Hepatocyte (in vitro differentiated cells): Measurements from ENCODE around the gene ZCCHC24. TPM values are rescaled to one million over a fixed set of nuclear protein-coding genes. Genes with fewer than 3 reads are reported as not detected.

ENCODE experiments used
- DNase-seq: peaks from one replicate; pipeline ENCODE4 v3.0.0-alpha.2; 2016; ENCODE audit warnings: low spot score
- H2AFZ ChIP-seq: fragments of 200-600 bp; sonication (generic); 2 replicates; pipeline ENCODE4 v1.6.0; 2016; ENCODE audit warnings: antibody characterized with exemption, mild to moderate bottlenecking
- H3K27ac ChIP-seq: fragments of 200-600 bp; sonication (generic); 2 replicates; pipeline ENCODE4 v1.5.1; 2016; ENCODE audit warnings: mild to moderate bottlenecking
- H3K27me3 ChIP-seq: fragments of 200-600 bp; sonication (generic); 2 replicates; pipeline ENCODE4 v1.6.1; 2016
- H3K36me3 ChIP-seq: fragments of 200-600 bp; sonication (generic); replicated peaks from 2 replicates; pipeline ENCODE4 v1.5.1; 2016; ENCODE audit warnings: low read depth; ENCODE audit not compliant: insufficient read depth
- H3K4me1 ChIP-seq: fragments of 200-600 bp; sonication (generic); 2 replicates; pipeline ENCODE4 v1.5.1; 2016; ENCODE audit warnings: mild to moderate bottlenecking, moderate library complexity; ENCODE audit not compliant: insufficient read depth
- H3K4me2 ChIP-seq: fragments of 200-600 bp; sonication (generic); 2 replicates; pipeline ENCODE4 v1.6.0; 2016
- H3K4me3 ChIP-seq: fragments of 200-600 bp; sonication (generic); 2 replicates; pipeline ENCODE4 v1.5.1; 2016; ENCODE audit warnings: mild to moderate bottlenecking
- H3K79me2 ChIP-seq: fragments of 200-600 bp; sonication (generic); 2 replicates; pipeline ENCODE4 v1.6.0; 2017; ENCODE audit warnings: mild to moderate bottlenecking
- H3K9me2 ChIP-seq: fragments of 200-600 bp; sonication (generic); replicated peaks from 2 replicates; pipeline ENCODE4 v1.6.0; 2017; ENCODE audit warnings: mild to moderate bottlenecking; ENCODE audit not compliant: insufficient read depth
- H3K9me3 ChIP-seq: fragments of 200-600 bp; sonication (generic); 2 replicates; pipeline ENCODE4 v1.5.1; 2016; ENCODE audit warnings: low read depth, mild to moderate bottlenecking
- H4K20me1 ChIP-seq: fragments of 200-600 bp; sonication (generic); 2 replicates; pipeline ENCODE4 v1.6.0; 2016; ENCODE audit warnings: mild to moderate bottlenecking; ENCODE audit not compliant: insufficient read depth, poor library complexity, severe bottlenecking
- EZH2 ChIP-seq: fragments of 200-600 bp; sonication (generic); IDR thresholded peaks from 2 replicates; pipeline ENCODE4 v1.6.1; 2016; ENCODE audit warnings: antibody characterized with exemption, mild to moderate bottlenecking, borderline replicate concordance
- EZH2phosphoT487 ChIP-seq: fragments of 200-600 bp; sonication (generic); IDR thresholded peaks from one replicate; pipeline ENCODE4 v1.6.1; 2018; ENCODE audit warnings: antibody characterized with exemption, mild to moderate bottlenecking, low read depth, moderate library complexity; ENCODE audit not compliant: unreplicated experiment, severe bottlenecking
- WGBS: methylation state at CpG from one replicate; pipeline ENCODE4 v1.1.6; 2016; ENCODE audit warnings: low lambda C conversion rate; ENCODE audit errors: missing lambda C conversion rate; 5-methylcytosine and 5-hydroxymethylcytosine counted together
- polyA plus RNA-seq: library from polyadenylated mRNA; unstranded; fragments of >200 nt; fragmentation: Nextera tagmentation; extraction: Ambion mirVana; gene quantifications from 2 replicates; pipeline ENCODE4 v1.2.1, GENCODE V29; 2016
- total RNA-seq: library from RNA; depleted of rRNA; stranded (reverse); fragments of >200 nt; gene quantifications from 2 replicates; pipeline ENCODE4 v1.2.3, GENCODE V29; 2014
- TF ChIP-seq, protein P1 (sequence below): fragments of 200-600 bp; sonication (generic); IDR thresholded peaks from 2 replicates; pipeline ENCODE4 v1.5.1; 2016; ENCODE audit warnings: antibody characterized with exemption, mild to moderate bottlenecking; ENCODE audit not compliant: poor library complexity

ZCCHC24 gene
- total and polyA plus RNA-seq, 2 experiments from 2014 or later = 20.1 to 20.6 TPM

DNA sequence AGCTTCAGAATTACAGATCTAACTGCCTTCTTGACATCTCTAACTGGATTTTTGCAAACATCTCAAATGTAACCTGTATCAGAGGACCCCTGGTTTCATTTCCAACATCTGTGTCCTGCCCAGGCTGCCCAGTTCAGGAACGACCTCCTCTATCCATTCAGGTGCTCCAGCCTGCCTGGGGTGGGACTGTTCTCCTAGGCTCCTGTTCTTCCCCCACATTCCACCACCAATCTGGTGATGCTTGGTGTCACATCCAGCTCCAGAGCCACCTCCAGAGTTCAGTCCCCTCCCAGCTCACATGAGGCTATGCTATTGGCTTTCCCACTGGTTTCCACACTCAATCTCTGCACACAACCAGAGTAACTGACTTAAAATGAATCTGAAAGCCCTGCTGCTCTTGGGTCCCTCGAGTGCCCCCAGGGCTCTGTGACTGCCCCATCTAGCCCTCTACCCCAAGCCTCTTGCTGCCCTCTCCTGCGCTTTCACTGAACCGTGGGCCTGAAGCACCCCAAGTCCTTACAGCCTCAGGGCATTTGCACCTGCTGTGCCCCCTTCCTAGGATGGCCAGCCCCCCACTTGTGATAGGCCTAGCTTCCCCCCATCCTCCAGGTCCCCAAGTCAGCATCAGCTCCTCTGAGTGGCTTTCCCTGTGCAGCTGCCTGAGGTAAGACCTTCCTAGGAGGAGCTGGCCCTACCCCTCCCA is 52.1 kb downstream of the ZCCHC24 start:
- TF ChIP-seq EZH2phosphoT487 (no peak), EZH2 (no peak)
- TF ChIP-seq, protein P1, sequence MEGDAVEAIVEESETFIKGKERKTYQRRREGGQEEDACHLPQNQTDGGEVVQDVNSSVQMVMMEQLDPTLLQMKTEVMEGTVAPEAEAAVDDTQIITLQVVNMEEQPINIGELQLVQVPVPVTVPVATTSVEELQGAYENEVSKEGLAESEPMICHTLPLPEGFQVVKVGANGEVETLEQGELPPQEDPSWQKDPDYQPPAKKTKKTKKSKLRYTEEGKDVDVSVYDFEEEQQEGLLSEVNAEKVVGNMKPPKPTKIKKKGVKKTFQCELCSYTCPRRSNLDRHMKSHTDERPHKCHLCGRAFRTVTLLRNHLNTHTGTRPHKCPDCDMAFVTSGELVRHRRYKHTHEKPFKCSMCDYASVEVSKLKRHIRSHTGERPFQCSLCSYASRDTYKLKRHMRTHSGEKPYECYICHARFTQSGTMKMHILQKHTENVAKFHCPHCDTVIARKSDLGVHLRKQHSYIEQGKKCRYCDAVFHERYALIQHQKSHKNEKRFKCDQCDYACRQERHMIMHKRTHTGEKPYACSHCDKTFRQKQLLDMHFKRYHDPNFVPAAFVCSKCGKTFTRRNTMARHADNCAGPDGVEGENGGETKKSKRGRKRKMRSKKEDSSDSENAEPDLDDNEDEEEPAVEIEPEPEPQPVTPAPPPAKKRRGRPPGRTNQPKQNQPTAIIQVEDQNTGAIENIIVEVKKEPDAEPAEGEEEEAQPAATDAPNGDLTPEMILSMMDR = no peak
- WGBS = 97% methylated on average over 4 of the region's 4 CpGs
- H2AFZ ChIP-seq = no peak overlapping the region
- no peak overlapping the region for H3K4me3 ChIP-seq
- H4K20me1 ChIP-seq = no peaks in the 10 kb centered on the region
- H3K79me2 ChIP-seq = peaks cover 17% of the 10 kb centered on the region
- no peaks in the 10 kb centered on the region for H3K27me3 ChIP-seq
- H3K4me2 ChIP-seq = no peak overlapping the region
- H3K4me1 ChIP-seq = peaks cover 18% of the 10 kb centered on the region
- H3K9me2 ChIP-seq = no peaks in the 10 kb centered on the region
- H3K36me3 ChIP-seq = no peaks in the 10 kb centered on the region
- H3K27ac ChIP-seq = no peak overlapping the region
- H3K9me3 ChIP-seq = no peaks in the 10 kb centered on the region
- no peak for DNase-seq

DNA sequence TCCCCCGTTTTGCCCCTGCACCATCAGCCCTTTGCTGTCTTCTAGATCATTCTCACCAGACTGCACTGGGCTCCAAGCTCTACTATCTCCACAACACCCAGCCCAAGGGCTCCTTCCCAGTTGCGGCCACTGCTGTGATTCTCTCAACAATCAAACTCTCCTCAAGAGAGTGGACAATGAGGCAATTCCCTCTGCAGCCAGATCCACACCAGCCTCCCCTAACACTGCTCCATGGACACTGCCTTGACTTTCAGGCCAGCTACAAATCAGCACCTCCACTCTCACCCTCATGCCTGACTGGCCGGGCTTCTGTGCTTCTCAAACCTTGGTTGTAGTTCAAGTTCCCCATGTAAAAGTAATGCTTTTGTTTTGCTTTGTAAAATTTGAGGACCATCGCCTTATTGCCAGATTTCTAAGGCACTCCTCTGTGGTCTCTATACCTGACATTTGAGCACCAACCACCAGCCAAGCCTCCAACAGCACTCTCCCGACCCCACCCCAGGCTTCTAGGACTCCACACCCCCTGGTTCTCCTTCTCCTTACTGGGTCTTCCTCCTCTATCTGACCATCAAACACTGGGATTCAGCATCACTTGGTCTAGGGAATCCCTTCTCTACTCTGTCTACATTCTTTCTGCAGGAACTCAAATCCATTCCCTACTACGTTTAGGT is 52.8 kb downstream of the ZCCHC24 start:
- Histone ChIP-seq H3K4me1 (peaks cover 11% of the 10 kb centered on the region), H3K36me3 (no peaks in the 10 kb centered on the region), H2AFZ (no peak overlapping the region), H3K9me2 (no peaks in the 10 kb centered on the region), H3K79me2 (peaks cover 15% of the 10 kb centered on the region), H3K27me3 (no peaks in the 10 kb centered on the region), H3K27ac (no peak overlapping the region), H3K4me3 (no peak overlapping the region), H3K4me2 (no peak overlapping the region), H3K9me3 (no peaks in the 10 kb centered on the region), H4K20me1 (no peaks in the 10 kb centered on the region)
- 88% methylated on average over 6 of the region's 6 CpGs for WGBS
- no peak for DNase-seq
- TF ChIP-seq EZH2 (no peak), EZH2phosphoT487 (no peak)
- TF ChIP-seq, protein P1 = no peak

DNA sequence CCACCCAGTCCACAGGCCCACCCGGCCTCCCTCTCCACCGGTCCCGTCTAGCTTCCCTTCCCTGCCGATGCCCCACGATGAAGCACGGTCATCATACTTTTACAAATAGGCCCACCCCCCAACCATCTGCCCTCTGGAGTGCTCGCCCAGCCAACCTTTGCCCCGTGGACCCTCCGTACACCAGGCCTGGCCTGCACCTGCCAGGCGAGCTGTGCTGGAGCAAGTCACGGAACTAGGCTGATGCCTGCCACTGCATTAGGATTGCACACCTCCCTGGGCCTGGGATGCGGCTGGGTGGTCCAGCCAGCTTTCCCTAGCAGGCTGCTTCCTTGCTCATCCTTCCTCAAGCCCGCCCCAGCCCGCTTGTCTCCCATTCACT is 53.4 kb downstream of the ZCCHC24 start:
- Histone ChIP-seq H3K4me1 (peaks cover 5% of the 10 kb centered on the region), H3K9me3 (no peaks in the 10 kb centered on the region), H3K4me3 (no peak overlapping the region), H3K27ac (no peak overlapping the region), H2AFZ (no peak overlapping the region), H3K27me3 (no peaks in the 10 kb centered on the region), H4K20me1 (no peaks in the 10 kb centered on the region), H3K36me3 (no peaks in the 10 kb centered on the region), H3K79me2 (peaks cover 15% of the 10 kb centered on the region), H3K4me2 (no peak overlapping the region), H3K9me2 (no peaks in the 10 kb centered on the region)
- DNase-seq = no peak
- TF ChIP-seq EZH2phosphoT487 (no peak), EZH2 (no peak)
- TF ChIP-seq, protein P1 = no peak
- 93% methylated on average over 11 of the region's 14 CpGs for WGBS
